HG03060 (cell line): ENCODE measurements around the gene MOK.

Experiments
- ATAC-seq: cut with Tn5 transposase; IDR thresholded peaks from one replicate; pipeline ENCODE4 v1.9.1; 2021; ENCODE audit warnings: low read depth, moderate number of reproducible peaks; ENCODE audit not compliant: unreplicated experiment

MOK gene

GRCh38 chr14:102285106-102285505 is 19.9 kb downstream of the MOK start:
- ATAC-seq, result no peak

DNA sequence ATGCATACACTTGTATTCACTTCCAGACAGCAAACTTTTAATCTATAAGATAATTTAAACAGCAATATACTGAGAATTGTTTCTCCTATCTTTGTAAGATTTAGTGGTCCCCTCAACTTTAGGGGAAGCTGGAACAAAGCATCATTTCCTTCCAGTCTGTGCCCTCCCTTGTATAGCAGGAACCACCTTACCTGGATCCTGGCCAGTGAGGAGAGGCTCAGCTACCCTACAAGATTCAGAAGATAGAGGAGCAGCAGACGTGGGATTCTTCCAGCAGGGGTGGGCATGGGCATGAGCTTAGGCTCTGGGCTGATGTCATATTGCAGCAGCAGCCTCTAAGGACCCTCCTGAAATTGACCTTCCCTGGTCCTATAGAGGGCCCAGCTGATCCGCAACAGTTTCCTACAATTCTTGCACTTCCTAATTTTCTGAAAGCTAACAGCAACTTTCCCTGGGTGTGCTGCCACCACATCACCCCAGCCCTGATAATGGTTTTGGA is 21.3 kb downstream of the MOK start:
- no peak for ATAC-seq

- ATAC-seq, result no peak
Measured at GRCh38 chr14:102282751-102283465, 22.1 kb downstream of the MOK start.

DNA sequence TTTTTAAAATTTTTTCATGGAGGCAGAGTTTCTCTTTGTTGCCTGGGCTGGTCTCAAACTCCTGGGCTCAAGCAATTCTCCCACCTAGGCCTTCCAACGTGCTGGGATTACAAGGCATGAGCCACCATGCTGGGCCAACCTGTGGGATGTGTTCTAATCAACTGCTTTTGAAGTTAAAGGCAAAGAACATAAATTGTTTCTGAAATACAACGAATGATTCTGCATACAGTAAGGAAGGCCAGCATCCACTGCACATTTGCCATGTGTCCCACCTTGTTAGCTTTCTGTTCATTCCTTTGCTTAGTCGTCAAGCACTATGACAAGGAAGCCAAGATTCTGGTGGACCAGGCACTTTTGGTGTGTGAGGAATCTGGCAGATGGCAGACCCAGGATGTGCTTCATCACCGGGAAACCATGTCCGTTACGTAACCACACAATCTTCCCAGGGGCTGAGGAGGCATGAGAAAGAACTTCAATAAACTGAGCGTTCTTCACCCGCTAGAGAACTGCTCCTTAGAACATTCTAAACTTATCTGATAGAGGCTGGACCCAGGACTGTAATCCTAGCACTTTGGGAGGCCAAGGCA is 24.5 kb downstream of the MOK start:
- ATAC-seq, result no peak

DNA sequence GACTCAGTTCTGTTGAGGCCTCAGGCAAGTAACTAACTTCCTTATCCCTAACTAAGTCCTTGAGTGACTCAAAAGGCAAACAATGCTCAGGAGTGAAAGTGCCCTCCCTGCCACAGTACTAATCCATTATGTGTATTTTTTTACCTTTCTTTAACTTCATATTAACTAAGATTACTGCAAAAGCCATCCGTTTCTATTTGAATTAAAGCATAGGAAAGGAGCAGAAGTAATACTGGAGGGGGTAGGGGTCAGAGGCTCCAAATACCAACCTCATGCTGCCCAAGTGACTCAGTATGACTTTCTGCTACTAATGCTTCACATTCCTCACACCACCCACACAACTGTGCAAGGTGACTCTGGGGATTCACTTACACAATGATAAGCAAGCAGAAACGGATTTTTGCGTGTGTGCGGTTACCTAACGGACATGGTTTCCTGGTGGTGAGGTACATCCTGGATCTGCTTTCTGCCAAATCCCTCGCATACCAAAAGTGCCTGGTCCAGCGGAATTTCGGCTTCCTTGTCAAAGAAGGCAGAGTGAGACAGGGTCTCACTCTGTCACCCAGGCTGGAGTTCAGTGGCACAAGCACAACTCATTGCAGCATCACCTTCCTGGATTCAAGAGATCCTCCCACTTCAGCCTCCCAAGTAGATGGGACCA is 25.1 kb downstream of the MOK start:
- no peak for ATAC-seq

DNA sequence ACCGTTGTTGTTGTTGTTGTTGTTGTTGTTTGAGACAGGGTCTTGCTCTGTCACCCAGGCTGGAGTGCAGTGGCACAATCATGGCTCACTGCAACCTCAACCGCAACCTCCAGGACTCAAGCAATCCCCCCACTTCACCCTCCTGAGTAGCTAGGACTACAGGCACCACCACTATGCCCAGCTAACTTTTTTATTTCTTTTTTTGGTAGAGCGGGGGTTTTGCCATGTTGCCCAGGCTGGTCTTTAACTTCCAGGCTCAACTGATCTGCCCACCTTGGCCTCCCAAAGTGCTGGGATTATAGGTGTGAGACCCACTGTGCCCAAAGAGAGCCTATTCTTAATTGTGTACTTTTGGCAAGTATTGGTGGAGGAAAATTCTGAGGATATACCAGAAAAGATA is 25.7 kb downstream of the MOK start:
- ATAC-seq, result no peak

DNA sequence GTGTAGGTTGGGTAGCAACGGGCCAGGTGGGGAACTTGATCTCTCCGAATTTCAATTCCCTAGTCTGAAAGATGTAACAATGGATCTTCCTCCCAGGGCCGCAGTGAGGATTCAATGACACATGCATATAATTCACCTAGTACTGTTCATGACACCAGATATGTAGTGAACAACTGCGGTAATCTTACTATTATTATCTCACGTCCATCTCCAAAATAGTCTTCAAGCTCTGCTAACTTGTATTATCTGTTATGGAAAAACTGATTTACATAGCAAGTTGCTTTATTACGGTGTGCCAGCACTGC is 26.4 kb downstream of the MOK start:
- no peak for ATAC-seq

DNA sequence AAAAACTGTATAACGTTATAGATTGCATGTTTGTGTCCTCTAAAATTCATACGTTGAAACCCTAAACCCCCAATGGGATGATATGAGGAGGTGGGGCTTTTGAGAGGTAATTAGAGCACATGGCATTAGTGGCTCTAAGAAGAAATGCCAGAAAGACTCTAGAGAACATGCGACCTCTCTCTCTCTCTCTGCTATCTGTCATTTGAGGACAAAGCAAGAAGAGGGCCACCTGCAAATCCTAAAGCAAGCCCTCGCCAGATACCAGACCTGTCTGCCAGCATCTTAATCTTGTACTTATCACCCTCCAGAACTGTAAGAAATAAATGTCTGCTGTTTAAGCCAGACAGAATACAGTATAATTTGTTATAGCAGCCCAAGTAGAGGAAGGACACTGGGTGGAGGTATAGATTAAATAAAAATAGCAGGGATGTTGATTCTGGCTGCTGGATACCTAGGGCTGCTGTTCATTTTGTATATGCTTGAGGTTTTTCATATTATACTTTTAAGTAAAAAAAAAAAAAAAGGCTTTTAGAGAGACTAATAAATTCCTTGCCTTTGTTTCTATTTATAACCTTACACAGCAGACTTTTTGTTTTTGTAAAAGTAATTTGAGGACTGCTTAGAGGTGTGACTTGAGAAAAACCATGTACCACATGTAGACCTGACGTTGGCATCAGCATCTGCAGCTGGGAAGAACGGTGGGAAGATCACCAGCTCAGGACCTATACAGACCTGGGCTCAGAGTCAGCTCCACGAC is 26.9 kb downstream of the MOK start:
- no peak for ATAC-seq

GRCh38 chr14:102275866-102276265 is 29.1 kb downstream of the MOK start:
- no peak for ATAC-seq

DNA sequence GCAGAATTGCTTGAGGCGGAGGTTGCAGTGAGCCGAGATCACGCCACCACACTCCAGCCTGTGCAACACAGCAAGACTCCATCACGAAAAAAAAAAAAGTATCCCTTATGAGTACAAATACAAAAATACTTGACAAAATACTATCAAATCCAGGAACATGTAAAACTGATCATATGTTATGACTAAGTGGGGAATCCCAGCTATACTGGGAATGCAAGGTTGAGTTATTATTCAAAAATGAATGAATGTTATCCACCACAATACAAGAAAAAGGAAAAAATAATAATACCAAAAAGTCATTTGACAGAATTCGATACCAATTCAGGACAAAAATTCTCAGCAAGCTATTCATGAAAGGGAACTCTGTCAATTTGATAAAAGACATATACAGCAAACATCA is 32.6 kb downstream of the MOK start:
- no peak for ATAC-seq

DNA sequence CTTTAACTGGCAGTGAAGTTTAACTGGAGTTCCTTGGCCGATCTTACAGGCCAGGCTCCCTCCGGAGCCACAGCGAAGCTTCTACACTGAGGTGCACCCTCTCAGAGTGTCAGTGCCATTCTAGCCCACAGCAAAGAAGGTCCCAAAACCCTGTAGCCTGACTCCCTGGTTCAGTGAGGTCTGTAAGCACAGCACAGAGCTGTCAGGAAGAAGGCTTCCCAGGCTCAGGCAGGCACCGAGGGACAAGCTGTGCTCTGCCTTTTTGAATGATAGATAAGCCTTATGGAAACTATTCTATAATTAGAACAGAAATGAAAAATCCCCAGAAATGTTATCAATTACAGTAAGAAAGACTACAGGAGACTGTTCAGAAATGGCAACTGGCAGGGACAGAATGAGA is 40.2 kb downstream of the MOK start:
- no peak for ATAC-seq

- no peak for ATAC-seq
Measured at GRCh38 chr14:102264355-102264754, 40.6 kb downstream of the MOK start.

GRCh38 chr14:102262929-102263462 is 42.0 kb downstream of the MOK start:
- ATAC-seq, result no peak

GRCh38 chr14:102258136-102258535 is 46.8 kb downstream of the MOK start:
- no peak for ATAC-seq

DNA sequence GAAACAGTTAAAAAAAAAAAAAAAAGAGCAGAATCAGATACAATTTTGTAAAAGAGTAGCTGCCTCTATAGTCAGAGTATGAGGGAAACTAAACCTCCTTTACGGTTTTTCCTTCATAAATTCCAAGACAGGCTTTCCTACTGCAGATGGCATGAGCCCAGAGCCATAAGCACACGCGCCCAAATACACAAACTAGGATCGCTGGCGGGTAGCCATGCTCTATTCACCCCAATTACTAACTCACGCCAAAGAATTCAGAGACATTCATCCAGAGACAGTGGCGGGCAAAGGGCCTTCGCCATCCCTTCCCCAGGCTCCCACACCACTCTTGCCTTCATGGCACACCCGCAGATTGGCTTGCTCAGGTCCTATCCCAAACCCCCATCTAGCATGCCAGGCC is 48.2 kb downstream of the MOK start:
- ATAC-seq, result no peak

DNA sequence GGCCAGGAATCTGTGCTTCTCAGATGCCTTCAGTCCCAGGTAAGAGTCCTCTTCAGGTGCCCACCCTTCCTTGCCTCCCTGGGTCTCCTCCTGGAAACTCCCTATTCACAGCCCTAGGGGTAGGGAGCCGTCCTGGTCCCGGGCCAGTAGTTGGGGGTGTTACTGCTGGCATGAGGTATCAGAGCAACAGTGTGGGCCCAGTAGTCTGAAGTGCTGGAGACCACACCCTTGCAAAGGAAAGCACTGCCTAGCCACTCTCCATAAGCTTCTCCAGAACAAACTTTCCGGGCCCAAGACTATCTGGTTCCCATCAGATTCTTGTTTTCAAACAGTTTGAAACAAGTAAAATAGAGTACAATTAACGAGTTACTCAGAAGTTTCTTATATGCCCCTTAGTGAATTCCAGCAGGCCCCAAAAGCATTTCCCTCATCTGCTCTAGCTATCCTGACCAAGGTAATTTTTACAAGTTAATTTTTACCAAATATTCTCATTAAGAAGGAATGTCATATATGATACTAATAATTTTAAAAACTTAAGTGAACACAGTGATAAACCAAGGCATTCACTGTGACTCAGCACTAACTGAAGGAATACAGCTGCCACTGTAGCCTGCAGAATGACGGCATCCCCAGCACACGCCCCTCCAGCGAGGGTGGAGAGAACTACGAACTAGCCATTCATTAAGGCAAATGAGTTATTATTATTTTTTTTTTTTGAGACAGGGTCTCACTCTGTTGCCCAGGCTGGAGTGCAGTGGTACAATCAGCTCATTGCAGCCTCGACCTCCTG is 49.4 kb downstream of the MOK start:
- no peak for ATAC-seq

DNA sequence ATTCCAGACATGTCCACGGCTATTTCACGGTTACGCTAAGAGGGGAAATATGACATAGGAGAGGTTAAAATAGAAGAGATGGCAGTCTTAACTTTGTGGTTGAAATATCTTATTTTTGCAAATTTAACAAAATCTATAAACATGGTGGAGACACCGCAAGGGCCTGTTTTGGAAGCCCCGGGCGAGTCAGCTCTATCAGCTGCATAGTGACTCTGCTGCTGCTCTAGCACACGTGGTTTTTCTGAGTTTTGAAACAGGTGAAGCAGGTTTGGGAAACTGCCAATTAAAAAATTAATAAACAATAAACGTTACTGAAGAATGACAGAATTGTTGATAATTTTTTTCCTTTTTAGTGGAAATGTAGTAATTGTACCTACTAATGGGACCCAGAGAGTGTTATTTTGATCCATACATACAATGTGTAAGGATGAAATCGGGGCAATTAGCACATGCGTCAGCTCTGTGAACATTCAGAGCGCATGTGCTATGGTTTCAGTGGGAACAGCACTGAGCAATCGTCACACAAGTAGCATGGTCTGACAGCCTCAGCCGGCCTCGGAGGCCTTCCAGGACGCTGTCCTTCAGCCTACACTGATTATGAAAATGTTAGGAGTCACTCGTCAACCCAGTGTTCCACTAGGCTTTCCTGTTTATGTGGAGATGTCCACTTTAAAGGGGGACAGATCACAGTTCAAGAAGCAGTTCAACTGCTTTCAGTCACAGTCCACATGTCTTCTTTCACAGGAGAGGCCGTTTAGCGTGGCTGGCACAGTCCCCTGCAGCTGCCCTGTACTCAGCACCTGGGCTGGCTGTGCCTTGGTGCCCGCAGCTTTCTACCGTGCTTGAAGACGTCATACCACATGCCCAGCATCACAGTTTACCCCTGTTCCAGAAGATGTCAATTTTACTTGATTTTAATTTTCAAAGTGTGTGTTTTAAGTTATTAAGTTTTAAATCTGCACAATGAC is 51.8 kb downstream of the MOK start:
- no peak for ATAC-seq

GRCh38 chr14:102251161-102251560 is 53.8 kb downstream of the MOK start:
- ATAC-seq, result no peak

- ATAC-seq, result no peak
Measured at GRCh38 chr14:102250636-102251035, 54.3 kb downstream of the MOK start.
